ENCODE measurements around the gene GAS2L2.

GRCh38 chr17:35801583-35802224 lies 48.7 kb upstream of the GAS2L2 start:
- TF ChIP-seq CTCF (IDR thresholded peaks at IDR 0.05; ENCODE audit: poor library complexity) = no peak
- no peak for TF ChIP-seq EZH2 (IDR thresholded peaks at IDR 0.05; ENCODE audit: borderline replicate concordance)

Measured in hepatocyte (in vitro differentiated cells).